Measurements from ENCODE around the gene CACNA1H.
"Not testable (repeated sequence)": the region's sequence is repeated elsewhere in the genome, so short reads cannot be mapped to it uniquely, and the experiment has no call there.

The CACNA1H gene

DNA sequence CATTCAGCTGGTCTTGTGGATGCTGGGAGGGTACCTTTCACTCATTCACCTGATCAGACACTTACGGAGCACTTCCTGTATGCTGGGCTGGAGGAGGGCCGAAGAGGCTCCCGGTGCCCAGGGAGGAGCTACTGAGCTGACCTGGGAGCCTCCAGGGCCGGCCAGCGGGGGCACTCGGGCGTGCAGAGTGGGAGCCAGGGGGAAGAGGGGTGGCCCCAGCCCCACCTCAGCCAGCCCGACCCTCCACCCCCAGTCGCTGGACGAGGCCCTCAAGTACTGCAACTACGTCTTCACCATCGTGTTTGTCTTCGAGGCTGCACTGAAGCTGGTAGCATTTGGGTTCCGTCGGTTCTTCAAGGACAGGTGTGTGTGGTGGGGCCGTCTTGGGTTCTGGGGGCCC is 61.8 kb downstream of the CACNA1H start:
- no peak for ATAC-seq

DNA sequence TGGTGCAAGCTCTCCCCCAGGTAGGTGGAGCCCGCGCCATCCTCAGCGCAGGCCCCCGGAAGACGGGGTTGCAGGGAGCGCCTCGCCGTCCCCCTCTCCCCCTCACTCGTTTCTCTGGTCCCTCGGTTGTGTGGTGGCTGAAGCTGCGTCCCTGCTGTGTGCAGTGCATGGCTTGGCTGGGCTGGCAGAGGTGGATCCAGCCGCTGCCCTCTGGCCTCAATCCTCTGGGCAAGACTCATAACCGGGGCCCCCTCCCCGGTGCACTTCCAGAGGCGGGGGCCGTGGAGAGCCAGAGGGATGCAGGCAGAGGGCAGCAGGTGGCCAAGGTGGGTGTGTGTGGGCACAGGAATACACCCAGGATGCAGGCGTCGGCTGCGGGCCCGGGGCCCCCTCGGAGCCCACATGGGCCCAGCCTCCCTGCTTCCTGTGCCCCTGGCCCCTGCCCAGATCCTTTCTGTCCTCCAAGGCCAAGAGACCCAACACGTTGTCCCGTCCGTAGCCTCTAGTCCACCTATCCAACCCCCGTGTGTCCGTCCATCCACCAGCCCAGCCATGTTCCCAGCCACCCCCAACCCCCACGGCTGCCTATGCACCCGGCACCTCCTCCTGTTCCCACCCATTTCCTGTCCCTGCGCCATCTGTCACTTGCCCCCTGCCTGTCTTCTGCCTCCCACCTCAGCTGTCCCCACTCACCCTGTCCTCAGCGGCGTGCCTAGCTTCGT is 62.8 kb downstream of the CACNA1H start:
- ATAC-seq: no peak

DNA sequence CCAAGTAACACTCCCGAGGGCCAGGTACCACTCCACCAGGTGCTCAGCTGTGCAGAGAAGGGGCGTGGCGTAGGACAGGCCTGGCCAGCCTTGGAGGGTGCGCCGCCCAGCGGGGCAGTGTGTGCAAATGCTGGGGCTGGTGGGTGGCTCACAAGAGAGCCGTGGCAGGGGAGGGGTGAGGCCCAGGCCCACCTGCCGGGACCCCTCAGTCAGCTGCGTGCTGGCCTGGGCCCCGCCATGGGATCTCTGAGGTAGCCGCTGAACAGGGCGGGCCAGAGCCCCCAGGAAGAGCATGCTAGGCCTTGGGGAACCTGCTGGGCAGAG is 63.4 kb downstream of the CACNA1H start:
- no peak for ATAC-seq

DNA sequence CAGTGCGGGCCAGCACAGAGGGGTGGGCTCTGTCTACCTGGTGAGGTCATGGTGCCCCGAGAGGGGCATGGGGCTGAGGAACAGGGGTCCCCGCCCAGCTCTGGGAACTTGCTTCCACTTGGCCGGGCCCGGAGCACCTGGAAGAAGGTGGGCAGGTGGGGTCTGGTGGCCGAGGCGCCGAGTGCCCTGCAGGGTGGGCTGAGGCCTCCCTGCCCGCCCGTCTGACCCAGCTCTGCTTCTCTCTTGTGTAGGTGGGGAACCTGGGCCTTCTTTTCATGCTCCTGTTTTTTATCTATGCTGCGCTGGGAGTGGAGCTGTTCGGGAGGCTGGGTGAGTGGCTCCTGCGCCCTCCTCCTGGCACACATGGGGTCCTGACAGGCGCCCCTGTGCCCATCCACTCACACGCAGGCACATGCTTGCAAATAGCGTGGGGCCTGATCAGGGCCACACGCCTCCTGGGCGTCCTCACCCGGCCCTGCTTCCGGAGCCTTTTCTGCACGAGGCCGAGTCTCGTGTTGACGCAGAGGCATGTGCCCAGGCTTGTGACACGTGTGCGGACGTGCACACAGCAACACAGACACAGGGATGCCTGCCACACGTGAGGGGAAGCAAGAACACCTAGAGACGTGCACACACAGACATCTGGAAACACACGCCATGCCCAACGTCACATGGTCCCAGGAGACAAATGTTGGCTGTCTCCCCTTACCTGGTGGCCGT is 63.9 kb downstream of the CACNA1H start:
- no peak for ATAC-seq

DNA sequence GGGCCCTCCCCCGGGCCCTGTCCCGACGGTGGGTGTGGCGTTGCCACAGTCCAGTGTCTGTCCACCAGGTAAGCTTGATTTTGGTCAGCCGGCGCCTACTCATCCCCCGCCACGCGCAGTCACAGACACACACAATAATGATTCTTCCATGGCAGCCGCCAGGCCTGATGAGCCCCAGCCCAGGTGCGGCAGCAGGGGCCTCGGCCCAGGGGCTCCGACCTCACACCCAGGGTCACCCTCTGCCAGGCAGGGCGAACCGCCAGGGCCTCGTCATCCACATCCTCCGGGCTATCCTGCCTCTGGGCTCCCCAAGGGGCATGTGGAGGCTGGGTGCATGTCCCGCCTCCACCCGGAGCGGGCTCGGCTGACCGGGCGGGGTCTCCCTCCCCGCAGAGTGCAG is 64.6 kb downstream of the CACNA1H start:
- no peak for ATAC-seq

DNA sequence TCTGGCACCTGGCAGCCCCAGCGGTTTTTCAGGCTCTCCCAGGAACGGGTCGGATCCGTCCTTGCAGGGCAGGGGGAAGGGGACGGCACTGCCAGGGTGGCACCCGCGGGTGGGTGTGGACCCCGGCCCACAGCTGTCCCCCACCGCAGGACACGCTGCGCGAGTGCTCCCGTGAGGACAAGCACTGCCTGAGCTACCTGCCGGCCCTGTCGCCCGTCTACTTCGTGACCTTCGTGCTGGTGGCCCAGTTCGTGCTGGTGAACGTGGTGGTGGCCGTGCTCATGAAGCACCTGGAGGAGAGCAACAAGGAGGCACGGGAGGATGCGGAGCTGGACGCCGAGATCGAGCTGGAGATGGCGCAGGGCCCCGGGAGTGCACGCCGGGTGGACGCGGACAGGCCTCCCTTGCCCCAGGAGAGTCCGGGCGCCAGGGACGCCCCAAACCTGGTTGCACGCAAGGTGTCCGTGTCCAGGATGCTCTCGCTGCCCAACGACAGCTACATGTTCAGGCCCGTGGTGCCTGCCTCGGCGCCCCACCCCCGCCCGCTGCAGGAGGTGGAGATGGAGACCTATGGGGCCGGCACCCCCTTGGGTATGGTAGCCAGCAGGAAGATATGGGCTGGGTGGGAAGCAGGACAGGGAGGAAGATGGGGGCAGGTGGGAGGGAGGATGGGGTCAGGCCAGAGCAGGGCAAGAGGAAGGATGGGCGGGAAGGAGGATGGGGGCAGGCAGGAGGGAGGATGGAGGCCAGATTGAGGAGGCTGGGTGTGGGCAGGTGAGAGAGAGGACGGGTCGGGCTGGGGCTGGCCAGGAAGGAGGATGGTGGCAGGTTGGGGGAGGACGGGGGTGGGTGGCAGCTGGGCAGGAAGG is 65.4 kb downstream of the CACNA1H start:
- no peak for ATAC-seq

DNA sequence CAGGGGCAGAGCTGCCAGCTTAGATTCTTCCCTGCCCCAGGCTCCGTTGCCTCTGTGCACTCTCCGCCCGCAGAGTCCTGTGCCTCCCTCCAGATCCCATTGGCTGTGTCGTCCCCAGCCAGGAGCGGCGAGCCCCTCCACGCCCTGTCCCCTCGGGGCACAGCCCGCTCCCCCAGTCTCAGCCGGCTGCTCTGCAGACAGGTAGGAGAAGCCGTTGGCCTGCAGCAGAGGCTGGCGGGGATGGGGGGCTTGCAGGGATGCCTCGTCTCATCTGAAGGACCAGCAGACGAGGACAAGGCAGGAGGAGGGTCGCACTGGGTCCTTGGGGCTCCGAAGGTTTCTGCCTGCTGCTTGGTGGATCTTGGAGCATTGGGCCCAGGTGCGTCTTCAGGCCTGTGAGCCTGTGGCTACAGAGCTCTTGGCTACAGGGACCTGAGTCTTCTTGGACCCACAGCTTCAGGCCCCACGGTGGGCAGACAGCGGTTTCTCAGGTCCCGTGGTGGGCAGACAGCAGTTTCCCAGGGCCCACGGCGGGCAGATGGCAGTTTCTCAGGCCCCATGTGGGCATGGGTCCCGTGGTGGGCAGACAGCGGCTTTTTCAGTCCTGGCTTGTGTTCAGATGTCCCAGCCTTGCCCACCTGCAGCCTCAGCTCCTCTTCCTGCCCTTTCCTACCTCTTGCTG is 66.2 kb downstream of the CACNA1H start:
- ATAC-seq: no peak

DNA sequence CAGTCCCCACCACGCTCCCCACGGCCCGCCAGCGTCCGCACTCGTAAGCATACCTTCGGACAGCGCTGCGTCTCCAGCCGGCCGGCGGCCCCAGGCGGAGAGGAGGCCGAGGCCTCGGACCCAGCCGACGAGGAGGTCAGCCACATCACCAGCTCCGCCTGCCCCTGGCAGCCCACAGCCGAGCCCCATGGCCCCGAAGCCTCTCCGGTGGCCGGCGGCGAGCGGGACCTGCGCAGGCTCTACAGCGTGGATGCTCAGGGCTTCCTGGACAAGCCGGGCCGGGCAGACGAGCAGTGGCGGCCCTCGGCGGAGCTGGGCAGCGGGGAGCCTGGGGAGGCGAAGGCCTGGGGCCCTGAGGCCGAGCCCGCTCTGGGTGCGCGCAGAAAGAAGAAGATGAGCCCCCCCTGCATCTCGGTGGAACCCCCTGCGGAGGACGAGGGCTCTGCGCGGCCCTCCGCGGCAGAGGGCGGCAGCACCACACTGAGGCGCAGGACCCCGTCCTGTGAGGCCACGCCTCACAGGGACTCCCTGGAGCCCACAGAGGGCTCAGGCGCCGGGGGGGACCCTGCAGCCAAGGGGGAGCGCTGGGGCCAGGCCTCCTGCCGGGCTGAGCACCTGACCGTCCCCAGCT is 67.3 kb downstream of the CACNA1H start:
- ATAC-seq: no peak

DNA sequence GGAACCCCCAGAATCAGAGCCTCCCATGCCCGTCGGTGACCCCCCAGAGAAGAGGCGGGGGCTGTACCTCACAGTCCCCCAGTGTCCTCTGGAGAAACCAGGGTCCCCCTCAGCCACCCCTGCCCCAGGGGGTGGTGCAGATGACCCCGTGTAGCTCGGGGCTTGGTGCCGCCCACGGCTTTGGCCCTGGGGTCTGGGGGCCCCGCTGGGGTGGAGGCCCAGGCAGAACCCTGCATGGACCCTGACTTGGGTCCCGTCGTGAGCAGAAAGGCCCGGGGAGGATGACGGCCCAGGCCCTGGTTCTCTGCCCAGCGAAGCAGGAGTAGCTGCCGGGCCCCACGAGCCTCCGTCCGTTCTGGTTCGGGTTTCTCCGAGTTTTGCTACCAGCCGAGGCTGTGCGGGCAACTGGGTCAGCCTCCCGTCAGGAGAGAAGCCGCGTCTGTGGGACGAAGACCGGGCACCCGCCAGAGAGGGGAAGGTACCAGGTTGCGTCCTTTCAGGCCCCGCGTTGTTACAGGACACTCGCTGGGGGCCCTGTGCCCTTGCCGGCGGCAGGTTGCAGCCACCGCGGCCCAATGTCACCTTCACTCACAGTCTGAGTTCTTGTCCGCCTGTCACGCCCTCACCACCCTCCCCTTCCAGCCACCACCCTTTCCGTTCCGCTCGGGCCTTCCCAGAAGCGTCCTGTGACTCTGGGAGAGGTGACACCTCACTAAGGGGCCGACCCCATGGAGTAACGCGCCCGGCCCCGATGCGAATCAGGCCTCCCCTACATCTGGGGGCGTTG is 68.1 kb downstream of the CACNA1H start:
- no peak for ATAC-seq

DNA sequence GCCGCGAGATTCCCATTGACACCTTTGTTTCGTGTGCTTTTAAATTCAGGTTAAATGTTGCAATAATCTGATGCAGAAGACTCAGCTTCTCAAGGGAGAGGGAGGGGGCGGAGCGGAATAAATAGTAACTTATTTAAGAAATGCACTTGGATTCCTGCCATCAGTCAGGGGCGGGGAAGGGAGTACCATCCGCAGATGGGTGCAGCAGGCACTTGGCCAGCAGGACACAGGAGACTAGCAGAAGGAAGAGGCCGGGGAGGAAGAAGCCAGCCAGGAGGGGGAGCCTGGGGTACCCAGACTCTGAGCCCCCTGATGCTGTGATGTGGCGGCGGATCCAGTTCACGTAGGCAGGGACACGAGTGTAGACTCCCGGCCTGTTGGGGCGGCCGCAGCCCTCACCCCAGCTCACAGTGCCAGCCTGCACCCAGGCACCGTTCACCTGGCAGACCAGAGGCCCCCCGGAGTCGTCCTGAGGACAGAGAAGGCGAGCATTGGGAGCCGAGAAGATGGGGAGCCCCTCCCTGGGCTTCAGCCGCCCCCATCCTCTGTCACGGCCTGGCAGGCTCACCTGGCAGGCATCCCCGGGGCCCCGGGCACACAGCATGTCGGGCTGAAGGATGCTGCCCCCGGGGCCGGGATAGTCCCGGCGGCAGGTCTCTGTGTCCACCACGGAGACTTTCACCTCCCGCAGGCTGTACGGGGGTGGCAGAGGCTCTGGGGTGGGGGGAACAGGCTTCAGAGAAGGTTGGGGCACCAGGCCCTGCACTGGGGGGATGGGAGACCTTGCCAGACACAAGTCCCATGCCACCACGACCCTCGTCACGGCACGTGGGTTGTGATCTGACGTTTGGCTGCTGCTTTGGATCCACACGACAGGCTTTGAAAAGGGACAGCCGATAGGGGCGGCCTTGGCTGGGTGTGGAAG is 69.0 kb downstream of the CACNA1H start:
- no peak for ATAC-seq

DNA sequence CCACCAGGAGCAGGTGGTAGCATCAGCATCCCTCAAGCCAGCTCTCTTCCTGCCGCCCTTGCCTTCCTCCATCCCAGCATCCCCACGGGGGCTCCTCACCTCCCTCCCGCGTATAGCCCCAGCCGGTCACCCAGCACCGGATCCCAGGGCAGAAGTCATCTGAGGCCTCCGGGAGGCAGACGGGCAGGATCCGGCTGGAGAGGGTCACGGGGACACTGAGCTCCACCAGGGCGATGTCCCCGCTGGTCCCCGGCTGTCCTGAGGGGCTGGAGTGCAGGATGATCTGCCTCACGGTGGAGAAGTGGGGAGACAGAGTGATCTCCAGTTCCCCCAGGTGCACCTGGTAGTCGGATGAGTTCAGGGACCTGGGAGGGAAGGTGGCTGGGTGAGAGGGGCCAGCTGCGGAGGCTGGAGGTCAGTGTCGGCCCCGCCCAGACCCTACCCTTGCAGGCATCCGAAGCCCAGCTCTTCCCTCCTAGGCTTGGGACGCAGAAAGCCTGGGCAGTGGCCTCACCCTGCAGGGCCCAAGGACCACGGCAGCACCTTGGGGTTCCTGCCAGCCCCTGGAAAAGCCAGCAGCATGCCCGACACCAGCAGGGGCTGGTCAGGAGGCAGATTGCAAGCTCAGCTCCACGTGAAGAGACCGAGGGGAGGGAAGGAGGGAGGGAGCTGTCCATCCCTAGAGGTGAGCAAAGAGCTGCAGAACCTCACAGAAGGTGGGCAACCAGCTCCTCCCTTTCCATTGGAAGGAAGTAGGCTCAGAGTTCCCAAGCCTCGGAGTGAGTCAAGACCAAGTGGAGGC is 69.8 kb downstream of the CACNA1H start:
- ATAC-seq: no peak

DNA sequence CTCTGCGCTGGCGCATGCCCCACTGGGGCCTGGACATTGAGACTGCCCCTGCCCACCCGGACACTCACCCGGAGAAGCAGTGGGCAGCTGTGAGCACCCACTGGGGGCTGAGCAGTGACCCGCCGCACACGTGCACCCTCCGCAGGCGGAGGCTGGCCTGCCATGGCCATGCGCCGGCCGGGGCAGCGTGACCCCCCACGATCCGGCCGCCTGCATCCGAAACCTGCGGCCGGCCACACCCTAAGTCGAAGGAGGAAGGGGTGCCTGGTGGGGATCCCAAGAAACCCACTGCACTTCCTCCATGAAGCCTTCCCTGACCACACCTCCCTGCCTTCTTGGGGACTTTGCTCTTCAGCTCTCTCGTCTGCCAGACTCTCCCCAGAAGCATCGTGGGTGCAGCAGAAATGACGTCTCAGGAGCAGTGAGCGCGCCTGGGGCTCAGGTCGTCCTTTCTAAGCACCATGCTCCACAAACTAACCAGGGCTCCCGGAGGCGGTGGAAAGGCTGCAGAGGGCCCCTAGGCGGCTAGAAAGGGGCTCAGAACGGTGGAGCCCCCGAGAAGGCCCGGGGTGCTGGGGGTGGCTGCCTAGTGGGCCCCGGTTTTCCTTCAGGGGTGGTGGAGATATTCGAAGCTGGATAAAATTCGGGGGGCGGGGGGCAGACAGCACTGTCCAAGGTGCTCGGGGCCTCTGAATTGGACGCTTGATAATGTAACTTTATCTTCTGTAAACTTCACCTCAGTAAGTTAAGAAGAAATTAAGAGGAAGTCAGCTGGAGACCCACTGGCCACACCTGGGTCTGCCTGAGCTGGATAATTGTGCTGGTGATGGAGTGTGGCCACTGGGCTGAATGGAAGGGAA is 70.7 kb downstream of the CACNA1H start:
- no peak for ATAC-seq

DNA sequence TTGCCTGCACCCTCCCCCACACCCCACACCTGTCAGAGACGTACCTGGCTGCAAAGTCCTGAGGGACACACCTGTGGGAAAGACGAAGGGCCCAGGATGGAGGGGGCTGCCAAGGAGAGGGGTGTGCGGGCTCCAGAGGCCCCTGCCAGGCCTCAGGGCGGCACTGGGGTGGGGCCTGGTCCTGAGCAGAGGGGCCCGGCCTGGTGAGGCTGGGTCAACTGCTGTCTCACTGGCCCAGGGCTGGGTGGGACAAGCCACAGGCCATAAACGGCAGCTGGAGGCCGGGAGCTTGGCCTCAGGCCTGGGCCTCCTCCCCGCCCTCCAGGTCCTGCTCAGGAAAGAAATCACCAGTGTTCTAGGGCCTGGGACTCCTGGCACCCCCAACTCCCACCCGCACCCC is 71.7 kb downstream of the CACNA1H start:
- no peak for ATAC-seq

DNA sequence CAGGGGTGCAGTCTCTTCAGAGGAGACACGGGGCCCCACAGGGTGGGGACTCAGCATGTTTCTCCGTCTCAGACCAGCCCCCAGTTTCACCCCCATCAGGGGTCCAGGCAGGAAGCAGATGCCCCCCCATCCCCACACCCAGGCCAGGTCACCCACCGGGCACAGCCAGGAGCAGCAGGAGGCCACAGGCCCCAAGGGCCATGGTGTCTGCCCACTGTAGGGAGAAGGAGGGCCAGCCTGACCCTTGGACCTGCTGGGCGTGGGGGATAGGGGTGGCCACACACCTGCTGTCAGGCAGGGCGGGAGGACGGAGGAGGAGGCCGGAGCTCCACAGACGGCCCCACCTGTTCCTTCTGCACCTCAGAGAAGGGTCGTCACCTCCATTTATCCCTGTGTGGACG is 72.1 kb downstream of the CACNA1H start, which contains the start of gene TPSG1:
Gene TPSG1, minus strand, starts transcription at position 218 of the 401 bp plus-strand sequence. Its CDS starts 16 bp downstream, at position 202.
- no peak for ATAC-seq

DNA sequence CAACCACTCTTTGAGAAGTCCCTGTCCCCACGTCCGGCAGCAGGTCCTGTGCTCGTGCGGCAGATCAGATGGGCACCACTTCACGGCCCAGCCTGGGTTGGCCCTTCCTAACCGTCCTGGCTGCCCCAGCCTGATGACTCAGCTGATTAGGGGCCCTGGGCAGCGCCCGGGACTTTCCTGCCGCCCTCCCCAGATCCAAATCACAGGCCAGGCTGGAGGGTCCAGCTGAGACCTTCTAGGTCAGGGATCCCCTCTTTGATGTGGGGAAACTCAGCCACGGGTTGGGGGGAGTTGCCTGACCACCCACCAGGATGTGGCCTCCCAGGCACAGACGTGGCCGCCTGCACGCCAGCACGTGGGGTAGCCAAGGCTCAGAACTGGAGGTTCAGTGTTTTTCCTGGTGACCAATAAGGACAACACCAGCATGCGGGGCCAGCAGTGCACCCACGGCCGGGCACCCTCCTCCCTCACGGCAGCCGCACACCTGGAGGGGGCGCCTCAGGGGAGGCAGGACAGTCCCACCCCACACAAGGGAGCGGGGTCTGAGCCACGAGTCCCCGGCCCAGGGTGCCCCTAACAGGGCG is 72.9 kb downstream of the CACNA1H start:
- not testable (repeated sequence) for ATAC-seq

DNA sequence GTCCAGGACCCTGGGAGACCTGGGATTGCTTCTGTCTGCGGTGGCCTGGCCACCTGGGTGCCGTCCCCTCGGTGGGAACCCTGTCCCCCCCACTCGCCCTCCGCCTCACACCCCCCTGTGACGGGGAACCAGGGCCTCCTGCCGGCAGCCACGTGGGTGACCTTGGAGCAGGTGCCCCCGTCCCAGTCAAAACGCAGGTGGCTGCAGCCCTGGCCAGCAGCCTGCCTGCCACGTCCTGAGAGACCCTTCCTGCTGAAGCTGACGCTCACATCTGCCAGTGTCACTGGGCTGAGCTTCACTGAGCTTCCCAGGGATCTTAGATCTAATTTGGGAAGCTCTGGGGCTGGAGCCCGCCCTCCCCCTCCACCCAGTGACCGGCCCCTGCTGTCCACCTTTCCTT is 73.8 kb downstream of the CACNA1H start:
- not testable (repeated sequence) for ATAC-seq

DNA sequence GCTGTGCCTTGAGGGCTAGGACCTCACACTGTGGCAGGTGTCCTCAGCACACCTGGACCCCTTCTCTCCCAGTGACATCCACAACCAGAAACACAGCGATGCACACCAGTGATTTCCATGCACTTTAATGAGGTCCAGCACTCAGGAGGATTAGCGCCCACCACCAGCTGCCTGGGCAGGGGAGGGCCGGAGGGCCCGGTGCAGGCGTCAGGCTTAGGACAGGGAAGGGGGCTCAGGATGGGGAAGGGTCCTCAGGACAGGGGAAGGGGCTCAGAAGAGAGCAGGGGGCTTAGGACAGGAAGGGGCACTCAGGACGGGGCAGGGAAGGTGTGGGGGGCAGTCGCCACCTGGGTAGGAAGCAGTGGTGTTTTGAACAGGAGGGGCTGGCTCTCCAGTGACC is 75.3 kb downstream of the CACNA1H start:
- ATAC-seq: not testable (repeated sequence)

DNA sequence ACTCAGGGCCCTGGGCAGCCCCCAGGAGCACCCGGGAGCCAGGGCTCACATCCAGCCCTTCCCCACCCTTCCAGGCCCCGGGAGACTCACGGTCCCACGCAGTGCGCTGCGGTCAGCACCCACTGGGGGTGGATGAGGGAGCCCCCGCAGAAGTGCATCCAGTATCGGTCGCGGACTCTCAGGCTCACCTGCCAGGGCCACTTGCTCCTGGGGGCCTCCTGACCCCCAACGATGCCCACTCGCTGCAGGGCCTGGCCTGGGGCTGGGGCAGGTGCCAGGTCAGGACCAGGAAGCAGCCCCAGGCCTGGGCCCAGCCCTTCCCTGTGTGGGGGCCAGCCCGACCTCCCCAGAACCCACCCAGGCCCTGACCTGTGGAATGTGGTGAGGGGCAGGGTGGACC is 76.6 kb downstream of the CACNA1H start:
- not testable (repeated sequence) for ATAC-seq

All from activated CD4-positive, CD25-positive, alpha-beta regulatory T cell treated with anti-CD3 and anti-CD28 coated beads, Interleukin-2, amount 50 U/mL, for 24 hours (primary cell).